AG04450 (cell line): ENCODE data around the gene ERFL. TPM values are rescaled to one million over a fixed set of nuclear protein-coding genes. Genes with fewer than 3 reads are reported as not detected.
A peak's percentile ranks its signal among the peaks of the same experiment; 100 is the strongest.

Experiments used
- CTCF ChIA-PET: fragments of 300-600, 350-600 bp; formaldehyde crosslinking; extraction: SDS; loops from one replicate; lab custom pipeline; 2022; ENCODE audit warnings: antibody characterized with exemption, inconsistent platforms; lab: Charles Lee
- POLR2A ChIA-PET: fragments of 350-600 bp; formaldehyde crosslinking; extraction: SDS; loops from one replicate; lab custom pipeline; 2021; ENCODE audit warnings: antibody characterized with exemption, inconsistent platforms; lab: Yijun Ruan, JAX
- DNase-seq: peaks from one replicate; pipeline ENCODE4 v3.0.0-alpha.2; 2011; ENCODE audit warnings: low read depth, low spot score
- H3K27ac ChIP-seq: one replicate; pipeline ENCODE4 v1.5.1; 2012; ENCODE audit warnings: low read depth, low read length, control low read depth
- H3K27me3 ChIP-seq: one replicate; pipeline ENCODE4 v1.6.0; 2012; ENCODE audit warnings: low read length; ENCODE audit not compliant: control insufficient read depth, insufficient read depth
- H3K4me3 ChIP-seq: 2 replicates; pipeline ENCODE4 v1.5.1; 2011; ENCODE audit warnings: mild to moderate bottlenecking, low read depth, low read length, control low read depth
- H3K9me3 ChIP-seq: 2 replicates; pipeline ENCODE4 v1.5.1; 2012; ENCODE audit warnings: low read length; ENCODE audit not compliant: control insufficient read depth, insufficient read depth
- polyA plus RNA-seq: library from polyadenylated mRNA; depleted of rRNA; stranded (reverse); fragments of >200 nt; gene quantifications from 2 replicates; pipeline ENCODE4 v1.2.3, GENCODE V29; 2011
- TF ChIP-seq, protein P1 (sequence below): IDR thresholded peaks from 2 replicates; pipeline ENCODE4 v1.5.1; 2011; ENCODE audit warnings: low read depth, low read length, control low read depth, inconsistent platforms

Gene ERFL
- polyA plus RNA-seq, 1 experiment = not detected

DNA sequence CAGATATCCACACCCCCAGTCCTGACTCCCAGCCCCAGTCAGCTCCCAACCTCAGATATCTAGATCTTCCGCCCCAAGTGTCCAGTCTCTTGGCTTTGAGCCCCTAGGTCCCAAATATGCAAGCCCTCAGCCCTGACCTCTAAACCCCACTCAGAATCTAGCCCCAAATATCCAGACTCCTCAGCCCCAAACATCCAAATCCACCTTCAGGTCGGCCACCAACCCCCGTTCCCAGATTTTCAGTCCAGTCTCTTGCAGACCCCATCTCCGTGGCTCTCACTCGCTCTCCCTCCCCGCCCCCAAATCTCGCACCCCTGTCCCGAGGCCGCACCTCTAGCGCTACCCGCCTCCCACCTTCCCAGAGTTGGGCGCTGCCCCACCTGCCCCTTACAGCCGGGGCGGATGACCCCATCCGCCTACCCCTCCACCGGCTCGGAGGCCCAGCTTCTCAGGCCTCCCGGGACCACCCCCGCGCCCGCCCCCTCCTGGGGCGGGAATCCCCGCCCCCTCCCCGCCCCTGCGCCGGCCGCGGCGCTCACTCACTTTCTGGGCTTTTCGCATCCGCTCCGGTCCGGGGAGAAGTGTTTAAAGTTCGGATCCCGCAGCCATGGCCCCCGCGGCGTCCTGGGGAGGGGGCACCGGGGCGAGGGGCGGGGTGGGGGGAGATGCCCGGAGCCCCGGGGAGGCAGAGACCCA lies 604 bp downstream of the ERFL start:
- CTCF ChIA-PET = interaction anchor here (1.0 to 1.3 kb wide), 2 partner anchors 54 to 107 kb away, joined by 3 to 5 read pairs; no protein-coding TSS in a partner anchor
- Histone ChIP-seq H3K27me3 (peaks cover 73% of the 10 kb centered on the region), H3K27ac (no peak overlapping the region), H3K9me3 (peaks cover 7% of the 10 kb centered on the region; the same call in 1 of the 2 replicates), H3K4me3 (peak overlapping the region; percentile 54)
- no peak for DNase-seq
- TF ChIP-seq, protein P1, sequence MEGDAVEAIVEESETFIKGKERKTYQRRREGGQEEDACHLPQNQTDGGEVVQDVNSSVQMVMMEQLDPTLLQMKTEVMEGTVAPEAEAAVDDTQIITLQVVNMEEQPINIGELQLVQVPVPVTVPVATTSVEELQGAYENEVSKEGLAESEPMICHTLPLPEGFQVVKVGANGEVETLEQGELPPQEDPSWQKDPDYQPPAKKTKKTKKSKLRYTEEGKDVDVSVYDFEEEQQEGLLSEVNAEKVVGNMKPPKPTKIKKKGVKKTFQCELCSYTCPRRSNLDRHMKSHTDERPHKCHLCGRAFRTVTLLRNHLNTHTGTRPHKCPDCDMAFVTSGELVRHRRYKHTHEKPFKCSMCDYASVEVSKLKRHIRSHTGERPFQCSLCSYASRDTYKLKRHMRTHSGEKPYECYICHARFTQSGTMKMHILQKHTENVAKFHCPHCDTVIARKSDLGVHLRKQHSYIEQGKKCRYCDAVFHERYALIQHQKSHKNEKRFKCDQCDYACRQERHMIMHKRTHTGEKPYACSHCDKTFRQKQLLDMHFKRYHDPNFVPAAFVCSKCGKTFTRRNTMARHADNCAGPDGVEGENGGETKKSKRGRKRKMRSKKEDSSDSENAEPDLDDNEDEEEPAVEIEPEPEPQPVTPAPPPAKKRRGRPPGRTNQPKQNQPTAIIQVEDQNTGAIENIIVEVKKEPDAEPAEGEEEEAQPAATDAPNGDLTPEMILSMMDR = no peak
- POLR2A ChIA-PET = no interaction called here

DNA sequence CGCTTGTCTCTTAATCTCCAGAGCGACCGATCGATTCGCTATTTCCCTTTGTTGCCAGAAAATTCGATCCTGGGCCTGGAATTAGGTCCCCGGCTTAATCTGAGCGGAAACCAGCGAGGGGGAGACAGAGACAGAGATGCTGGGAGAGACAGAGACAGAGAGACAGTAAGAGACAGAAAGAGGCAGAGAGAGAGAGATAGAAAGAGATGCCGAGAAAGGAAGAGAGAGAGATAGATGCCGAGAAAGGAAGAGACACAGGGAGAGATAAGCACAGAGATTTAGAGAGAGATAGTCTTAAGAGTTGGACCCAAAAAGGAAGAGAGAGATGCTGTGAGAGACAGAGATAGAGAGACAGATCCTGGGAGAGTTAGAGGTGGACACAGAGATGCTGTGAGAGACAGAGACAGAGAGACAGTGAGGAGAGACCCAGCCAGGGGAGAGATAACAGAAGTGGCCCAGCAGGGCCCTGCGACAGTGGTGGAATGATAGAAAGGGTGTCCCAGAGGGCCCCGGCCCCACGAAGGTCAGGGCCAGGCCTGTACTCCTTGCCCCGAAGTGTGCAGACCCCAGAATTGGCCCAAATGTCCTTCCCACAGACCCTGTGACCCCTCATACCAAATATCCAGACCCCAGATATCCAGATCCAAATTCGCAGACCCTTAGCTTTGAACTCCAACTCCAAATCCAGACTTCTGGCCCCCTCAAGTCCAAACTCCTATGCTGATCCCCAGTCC lies 1.3 kb downstream of the ERFL start:
- peaks cover 3% of the 10 kb centered on the region; the same call in 1 of the 2 replicates for H3K9me3 ChIP-seq
- no peak overlapping the region for H3K27ac ChIP-seq
- no peak for DNase-seq
- ChIA-PET POLR2A (no interaction called here), CTCF (no interaction called here)
- TF ChIP-seq, protein P1 = no peak
- peaks cover 73% of the 10 kb centered on the region for H3K27me3 ChIP-seq
- H3K4me3 ChIP-seq = no peak overlapping the region

DNA sequence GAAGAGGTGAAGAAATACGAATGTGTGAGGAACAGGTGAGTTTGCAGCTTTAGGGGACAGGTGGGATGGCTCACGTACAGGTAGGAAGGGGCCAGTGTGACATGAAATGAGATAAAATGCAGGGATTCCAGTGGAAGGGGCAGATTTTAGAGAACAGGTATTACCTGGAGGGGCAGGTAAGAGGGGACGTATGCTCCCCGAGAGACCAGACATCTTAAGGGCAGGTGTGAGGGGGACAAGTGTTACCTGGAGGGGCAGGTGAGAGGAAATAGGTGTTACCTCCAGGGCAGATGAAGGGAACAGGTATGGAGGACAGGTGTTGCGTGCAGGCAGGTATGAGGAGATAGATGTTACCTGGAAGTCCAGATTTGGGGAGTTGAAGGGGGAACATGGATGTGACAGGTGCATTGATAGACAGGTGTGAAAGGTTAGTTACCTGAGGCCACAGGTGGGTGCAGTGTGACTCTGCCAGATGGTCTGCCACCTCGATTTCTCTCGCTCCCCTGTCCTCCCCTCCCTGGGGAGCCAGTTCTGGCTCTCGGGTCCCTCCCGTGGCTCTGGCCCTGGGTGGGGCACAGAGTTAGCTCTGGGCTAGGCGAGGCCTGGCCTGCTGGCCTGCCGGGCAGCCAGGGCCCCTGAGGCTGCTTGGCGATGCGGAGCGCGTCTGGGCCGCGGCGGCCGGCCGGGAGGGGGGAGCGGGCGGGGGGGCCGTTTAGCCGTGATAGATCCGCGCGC lies 2.1 kb downstream of the ERFL start:
- Histone ChIP-seq H3K27me3 (peaks cover 73% of the 10 kb centered on the region), H3K9me3 (0 out of 2 replicates have a peak, but pooled peaks cover 3% of the 10 kb centered on the region), H3K4me3 (no peak overlapping the region), H3K27ac (no peak overlapping the region)
- CTCF ChIA-PET = no interaction called here
- POLR2A ChIA-PET = no interaction called here
- no peak for DNase-seq
- TF ChIP-seq, protein P1 = no peak

DNA sequence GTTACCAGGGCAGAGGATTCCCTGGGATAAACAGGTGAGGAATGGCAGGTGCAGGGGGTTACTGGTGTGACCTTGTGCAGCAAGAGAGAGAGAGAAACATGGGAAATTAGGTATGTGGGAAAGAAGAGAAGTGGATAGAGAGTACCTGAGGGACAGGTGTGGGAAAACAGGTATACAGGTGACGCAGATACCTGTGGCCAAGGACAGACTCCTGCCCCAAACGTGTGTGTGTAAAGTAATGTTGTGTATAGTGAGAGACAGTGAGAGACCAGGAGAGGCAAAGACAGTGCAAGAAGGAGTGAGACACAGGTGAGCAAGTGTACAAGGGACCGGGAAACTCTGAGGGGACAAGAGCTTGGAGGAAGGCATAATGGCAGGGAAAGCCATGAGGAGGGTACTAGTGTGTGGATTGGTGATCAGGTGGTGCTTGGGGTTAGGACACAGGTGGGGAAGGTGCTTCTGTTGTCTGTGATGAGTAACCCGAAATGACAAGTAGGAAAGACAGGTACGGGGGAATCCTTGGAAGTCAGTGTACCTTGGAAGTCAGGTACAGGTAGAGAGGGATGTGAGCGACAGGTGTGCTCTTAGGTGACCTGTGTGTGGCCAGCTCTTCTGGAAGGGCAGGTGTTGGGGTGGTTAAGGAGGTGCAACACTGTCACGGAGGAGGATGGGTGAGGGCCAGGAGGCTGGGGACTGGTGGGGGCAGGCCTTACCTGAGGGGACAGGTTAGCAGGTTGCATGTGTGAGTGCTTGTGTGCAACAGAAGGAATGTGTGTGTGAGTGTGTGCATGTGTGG lies 2.8 kb downstream of the ERFL start:
- TF ChIP-seq, protein P1 = no peak
- DNase-seq = no peak
- CTCF ChIA-PET = no interaction called here
- H3K9me3 ChIP-seq = peaks cover 8% of the 10 kb centered on the region; the same call in 1 of the 2 replicates
- peaks cover 73% of the 10 kb centered on the region for H3K27me3 ChIP-seq
- no peak overlapping the region for H3K27ac ChIP-seq
- POLR2A ChIA-PET = no interaction called here
- no peak overlapping the region for H3K4me3 ChIP-seq
